Activated CD4-positive, alpha-beta T cell treated with anti-CD3 and anti-CD28 coated beads for 48 hours (primary cell): Measurements from ENCODE around the gene MAPK4.
"Not testable (repeated sequence)": the region's sequence is repeated elsewhere in the genome, so short reads cannot be mapped to it uniquely, and the experiment has no call there.

ENCODE experiments used
- DNase-seq: peaks from one replicate; pipeline ENCODE4 v3.0.0-alpha.2; 2020

The MAPK4 gene

DNA sequence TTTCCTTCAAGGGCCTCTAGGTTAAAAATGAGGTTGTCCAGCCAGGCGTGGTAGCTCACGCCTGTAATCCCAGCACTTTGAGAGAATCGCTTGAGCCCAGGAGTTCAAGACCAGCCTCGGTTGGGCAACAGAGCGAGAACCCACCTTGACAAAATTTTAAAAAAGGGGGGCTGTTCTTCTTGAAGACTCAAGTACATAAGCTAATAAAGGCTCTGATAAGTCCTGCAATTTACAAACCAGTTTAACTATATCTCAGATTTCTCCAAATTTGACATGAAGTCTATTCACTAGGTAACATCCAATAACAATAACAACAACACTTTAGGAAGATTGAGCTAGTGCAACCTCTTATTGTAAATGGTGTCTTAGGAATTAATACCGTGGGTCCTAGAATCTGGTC is 129.7 kb downstream of the MAPK4 start:
- no peak for DNase-seq

DNA sequence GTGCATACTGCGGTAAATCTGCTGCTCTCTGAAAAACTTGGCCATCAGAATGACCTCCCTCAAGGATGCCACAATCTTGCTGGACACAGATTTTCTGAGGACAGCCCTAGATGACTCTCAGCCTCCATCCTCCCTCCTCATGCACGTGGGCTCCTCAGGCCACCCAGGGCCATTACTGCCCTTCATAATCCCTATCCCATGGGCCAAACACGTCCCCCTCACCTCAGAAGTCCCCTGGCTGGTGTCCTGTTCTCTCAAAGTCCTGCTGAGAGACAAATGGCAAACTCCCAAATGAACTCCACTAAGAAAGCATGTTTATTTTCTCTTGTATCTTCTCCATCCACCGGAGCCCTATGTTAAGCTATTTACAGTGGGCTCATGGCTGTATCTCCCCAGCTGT is 134.3 kb downstream of the MAPK4 start:
- DNase-seq = no peak

DNA sequence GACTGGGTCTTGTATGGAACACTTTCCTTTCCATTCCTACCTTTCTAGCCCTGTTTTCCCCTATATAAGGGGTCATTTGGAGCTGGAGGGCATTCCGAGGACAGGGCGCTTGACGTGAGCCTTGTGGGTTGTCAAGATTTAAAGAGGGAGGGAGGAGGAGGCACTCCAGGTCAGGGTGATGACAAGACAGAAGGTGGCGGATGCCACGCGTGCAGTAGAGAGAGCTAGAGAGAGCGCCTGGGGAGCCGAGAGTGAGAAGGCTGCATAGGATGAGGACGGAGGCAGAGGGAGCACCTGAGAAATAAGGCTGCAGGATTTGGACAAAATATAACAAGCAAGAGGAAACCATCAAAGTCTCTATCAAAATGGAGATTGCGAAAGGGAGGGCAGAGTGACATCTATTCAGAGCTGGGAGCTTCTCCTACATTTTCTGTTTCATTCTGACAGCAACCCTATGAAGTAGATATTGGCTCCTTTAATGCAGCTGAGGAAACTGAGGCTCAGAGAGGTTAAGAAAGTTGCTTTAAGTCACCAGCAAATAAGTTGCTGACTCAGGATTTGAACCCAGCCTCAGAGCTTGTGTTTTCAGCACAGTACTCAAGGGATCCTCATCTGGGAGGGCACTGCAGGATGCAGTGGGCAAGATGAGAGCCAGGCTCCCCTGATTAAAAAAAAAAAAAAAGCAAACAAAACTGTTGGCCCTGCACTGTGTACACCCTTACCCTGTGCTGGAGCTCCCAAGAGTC is 135.7 kb downstream of the MAPK4 start:
- DNase-seq = no peak

GRCh38 chr18:50696436-50696835 is 136.5 kb downstream of the MAPK4 start:
- DNase-seq = no peak

DNA sequence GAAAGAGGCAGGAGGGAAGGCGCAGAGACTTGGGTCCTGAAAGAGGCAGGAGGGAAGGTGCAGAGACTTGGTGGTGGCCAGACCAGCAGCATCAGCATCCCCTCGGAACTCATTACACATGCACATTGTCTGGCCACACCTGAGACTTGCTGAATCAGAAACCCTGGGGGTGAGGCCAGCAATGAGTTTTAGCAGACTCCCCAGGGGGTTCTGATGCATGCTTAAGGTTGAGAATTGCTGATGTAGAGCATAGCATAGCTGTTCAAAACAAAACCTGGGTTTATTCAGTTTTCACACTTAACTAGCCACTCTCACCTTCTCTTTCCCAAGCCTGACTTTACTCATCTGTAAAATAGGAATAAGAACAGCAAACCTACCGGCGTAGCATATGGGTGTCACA is 137.0 kb downstream of the MAPK4 start:
- no peak for DNase-seq

DNA sequence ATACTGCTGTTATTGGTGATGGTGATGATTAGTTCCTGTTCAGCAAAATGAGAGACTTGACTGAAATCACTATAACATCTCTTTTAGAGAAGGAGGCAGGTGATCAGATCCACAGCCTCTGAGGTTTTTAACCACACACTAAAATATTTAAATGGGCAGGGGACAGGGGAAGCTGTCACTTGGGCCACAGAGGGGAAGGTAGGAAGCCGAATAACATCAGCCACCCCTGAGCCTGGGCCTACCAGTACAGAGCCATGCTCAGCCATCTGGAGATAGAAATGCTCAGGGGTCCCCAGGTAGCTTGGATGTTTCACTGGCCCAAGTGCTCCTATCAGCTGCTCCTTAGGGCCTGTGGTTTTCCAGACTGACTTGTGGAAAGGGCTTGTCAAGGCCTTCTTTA is 137.6 kb downstream of the MAPK4 start:
- DNase-seq = no peak

DNA sequence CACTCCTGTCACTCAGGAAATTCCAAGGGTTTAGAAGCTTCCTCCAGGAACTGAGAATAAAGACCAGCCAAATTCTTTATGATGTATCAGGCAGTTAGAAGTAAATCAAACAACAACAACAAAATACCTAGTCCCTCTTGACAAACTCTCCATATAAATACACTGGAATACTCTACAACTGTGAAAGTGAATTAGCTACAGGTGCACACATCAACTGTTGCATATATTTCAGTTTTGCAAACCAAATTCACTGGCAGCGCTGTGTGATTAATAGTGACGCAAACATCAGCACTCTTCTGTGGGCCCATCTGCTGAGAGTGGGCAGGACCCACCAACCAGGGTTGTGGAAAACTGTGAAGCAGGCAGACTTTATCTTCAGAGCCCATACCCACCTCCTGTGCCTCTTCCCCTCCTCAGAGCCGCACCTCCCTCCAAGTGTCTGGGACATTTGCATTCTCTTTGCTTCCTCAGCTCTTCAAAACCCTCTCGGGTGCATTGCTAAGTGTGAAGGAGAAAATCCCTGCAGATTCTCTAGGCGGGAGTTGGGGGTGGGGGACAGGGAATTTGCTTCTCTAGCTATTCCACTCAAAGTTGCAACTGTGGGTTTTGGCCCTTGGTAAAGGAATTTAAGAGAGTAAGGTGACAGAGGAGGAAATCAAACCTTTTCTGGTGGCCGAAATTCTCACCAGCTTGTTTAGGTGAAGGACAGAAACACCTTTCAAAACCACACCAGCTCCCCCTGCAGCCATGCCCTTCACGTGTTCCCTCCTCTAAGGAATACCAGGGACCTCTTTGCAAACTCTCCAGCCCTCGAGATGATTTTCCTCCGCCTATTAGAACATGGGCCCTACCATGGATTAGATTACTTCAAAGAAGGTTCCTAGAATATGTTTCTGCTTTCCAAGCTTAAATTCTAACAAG is 140.6 kb downstream of the MAPK4 start:
- no peak for DNase-seq

DNA sequence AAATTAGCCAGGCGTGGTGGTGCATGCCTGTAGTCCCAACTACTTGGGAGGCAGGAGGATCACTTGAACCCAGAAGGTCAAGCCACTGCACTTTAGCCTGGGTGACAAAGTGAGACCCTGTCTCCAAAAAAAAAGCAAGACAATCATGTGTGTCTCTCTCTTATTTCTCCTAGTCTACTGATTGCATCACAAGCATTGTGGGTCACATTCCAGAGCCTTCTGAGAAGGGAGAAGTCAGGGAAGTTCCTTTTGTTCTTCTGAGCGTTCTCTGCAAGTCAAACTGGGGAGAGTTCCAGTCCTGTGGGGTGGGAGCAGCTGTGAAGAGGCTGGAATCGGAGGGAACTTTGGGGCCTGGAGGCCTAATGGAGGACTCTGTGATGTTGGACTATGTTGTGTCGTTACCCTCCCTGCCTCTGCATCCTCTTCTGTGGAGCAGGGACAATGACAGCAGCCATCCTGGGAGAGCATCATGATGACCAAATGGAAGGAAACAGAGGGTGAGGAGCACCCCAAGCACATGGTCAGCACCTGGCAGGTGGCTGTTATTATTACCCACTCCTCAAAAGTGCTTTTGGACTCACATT is 144.6 kb downstream of the MAPK4 start:
- no peak for DNase-seq

- DNase-seq = no peak
Measured at GRCh38 chr18:50706199-50706598, 146.3 kb downstream of the MAPK4 start.

DNA sequence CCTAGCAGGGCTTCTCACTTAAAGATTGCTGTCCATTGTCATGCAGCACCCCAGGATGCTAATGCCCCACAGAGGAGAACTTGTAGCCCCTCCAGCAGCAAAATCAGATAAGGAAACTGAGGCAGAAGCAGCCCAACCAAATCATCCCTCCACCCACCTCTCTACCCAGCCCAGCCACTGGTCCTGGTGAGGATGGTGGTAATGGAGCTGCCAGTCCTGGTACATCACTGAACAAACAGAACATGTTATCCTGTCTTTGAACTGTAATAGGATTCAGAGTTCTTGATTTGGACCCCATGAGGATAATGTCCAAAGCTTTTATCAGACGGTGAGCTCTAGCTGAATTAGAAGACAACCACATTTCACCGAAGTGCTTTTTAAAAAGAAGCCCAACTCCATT is 146.8 kb downstream of the MAPK4 start:
- no peak for DNase-seq

DNA sequence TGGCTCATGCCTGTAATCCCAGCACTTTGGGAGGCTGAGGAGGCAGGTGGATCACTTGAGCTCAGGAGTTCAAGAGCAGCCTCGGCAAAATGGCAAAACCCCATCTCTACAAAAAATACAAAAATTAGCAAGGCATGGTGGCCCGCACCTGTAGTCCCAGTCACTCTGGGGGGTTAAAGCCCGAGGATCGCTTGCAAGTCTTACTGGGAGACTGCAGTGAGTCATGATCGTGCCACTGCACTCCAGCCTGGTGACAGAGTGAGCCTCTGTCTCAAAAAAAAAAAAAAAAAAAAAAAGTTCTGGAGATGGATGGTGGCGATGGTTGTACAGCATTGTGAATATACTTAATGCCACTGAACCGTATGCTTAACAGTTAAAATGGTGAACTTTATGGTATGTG is 147.4 kb downstream of the MAPK4 start:
- not testable (repeated sequence) for DNase-seq

DNA sequence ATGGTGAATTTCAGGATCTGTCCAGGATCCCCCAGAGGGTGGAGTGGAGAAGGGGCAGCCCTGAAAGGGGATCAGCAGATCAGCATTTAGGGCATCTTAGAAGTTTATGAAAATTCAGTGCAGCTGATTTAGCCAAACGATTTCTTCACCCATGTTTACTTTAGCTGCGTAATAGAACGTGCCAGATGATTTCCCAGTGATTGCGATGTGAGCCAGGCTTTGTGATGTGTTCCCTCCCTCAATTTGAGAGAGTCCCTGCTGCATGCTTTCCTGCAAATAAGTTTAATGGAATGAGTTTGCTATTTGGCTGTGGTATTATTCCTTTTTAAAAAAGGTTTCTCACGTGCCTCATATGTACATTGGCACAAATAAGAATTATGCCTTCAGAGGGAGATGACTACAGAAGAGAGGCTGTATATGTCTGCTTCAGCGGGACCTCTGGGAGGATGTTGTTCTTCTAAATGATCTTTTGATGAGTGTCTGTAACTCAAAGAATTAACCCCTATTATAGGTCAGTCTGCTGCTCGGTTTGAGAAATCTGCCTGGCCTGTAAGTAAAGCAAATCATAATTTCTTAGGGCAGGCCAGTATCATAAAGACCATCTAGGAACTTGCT is 148.1 kb downstream of the MAPK4 start:
- no peak for DNase-seq

GRCh38 chr18:50709193-50709592 is 149.3 kb downstream of the MAPK4 start:
- DNase-seq = no peak

- DNase-seq = no peak
Measured at GRCh38 chr18:50711386-50711785, 151.5 kb downstream of the MAPK4 start.

- no peak for DNase-seq
Measured at GRCh38 chr18:50715919-50716318, 156.0 kb downstream of the MAPK4 start.

DNA sequence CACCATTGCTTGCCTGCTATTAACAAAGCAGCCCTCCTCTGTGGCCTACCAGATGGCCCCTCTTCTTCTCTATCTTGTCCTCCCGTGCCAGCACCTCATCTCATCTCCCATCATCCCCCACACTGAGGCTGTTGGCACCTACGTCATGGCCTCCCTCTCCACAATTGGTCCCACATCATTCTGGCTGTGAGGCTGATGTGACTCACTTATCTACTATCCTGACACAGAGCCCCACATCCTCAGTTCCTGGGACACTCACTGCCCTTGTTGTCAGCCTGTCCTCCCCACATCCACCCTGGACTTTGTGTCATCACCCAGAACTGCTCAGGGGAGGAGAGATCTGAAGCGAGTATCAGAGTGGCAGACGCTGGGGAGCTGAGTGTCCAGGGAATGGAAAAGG is 157.0 kb downstream of the MAPK4 start:
- DNase-seq = no peak

GRCh38 chr18:50717563-50717962 is 157.7 kb downstream of the MAPK4 start:
- DNase-seq = no peak

DNA sequence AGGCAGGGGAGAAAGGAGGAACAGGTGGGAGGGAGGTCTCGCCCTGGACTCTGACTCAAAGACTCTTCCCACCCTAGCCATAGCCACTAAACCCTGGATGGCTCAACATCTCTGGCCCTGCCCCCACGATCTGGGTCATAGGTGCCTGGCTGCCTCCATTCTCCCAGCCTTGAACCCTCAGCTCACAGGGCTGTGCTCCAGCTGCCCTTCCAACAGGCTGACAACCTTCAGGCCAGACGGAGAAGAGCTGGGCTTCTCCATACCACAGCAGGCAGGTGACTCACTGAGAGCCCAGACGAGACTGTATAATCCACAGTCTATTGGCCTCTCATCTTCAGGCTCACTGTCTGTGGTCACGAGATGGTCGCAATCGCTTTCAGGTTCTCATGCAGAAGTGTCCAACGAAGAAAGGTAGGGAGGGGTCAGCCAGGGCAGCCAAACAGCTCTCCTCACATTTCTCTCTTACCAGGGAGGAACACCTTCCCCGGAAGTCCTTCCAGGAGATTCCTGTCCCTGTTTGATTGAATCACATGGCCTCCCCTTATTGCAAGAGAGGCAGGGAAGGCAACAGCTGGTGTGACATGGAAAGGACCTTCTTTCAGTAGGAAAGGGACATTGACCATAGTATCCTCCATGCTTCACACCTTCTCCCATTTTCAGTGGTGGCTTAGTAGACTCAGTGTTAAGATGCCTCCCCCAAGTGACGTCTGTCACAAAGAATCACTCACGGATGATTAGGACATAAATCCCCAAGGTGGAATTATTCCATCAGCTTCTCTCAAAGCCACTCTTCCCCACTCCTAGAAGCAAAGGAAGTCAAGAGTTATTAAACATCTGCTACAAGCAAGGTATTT is 159.8 kb downstream of the MAPK4 start:
- no peak for DNase-seq

- DNase-seq = no peak
Measured at GRCh38 chr18:50720325-50720674, 160.4 kb downstream of the MAPK4 start.

GRCh38 chr18:50721006-50721405 is 161.1 kb downstream of the MAPK4 start:
- DNase-seq = no peak

DNA sequence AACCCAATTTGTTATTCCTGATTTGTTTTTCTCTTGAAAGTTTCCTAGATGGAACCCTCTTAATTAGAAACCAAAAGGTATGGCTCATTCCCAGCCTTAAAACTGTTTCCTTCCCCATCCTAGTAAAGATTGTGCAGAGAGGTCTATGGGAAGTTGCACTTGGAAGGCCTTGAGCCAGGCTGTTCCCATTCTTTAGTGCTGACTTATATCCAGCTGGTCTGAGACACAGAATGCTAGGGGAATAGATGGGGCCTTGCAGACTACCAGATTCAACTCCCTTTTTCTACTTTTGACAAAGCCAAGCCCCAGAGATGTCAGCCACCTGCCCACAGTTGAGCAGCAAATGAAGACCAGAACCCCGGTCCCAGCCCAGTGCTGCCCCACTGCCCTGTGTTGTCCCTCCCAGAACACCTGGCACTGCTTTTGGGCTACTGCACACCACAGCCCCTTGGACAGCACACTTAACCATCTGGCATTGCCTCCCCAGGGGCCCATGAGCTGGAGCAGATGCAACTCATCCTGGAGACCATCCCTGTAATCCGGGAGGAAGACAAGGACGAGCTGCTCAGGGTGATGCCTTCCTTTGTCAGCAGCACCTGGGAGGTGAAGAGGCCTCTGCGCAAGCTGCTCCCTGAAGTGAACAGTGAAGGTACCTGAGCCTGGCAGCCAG is 161.7 kb downstream of the MAPK4 start:
- no peak for DNase-seq

DNA sequence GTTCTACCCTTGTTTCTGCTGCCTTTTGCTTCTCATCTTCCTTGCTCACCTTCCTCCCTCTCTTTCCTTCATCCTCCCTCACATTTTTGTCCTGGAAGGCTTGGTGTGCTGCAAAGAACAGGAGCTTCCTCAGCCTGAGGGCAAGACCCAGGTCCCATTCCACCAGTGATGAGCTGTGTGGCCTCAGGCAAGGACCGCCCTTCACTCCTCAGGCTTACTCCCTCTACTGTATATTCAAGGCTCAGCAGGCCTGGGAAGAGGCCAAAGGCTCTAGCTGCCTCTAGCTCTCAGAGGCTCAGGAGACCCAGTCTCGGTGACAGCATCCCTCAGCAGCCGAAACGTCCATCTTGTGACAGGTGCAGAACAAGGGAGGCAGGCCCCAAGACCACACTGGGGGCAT is 162.4 kb downstream of the MAPK4 start:
- DNase-seq = no peak
